ENCODE data around the gene YPEL2. TPM values are rescaled to one million over a fixed set of nuclear protein-coding genes. Genes with fewer than 3 reads are reported as not detected.
"Not testable (repeated sequence)": the region's sequence is repeated elsewhere in the genome, so short reads cannot be mapped to it uniquely, and the experiment has no call there.

Gene YPEL2
- total and polyA plus RNA-seq, 8 donors: 6.7 to 28.7 (median 12.7) TPM

- ATAC-seq: no peak
- WGBS, 2 donors: 71 to 81% methylated on average over 2 of the region's 2 CpGs
- no peaks in the 10 kb centered on the region for H3K9me3 ChIP-seq
- H3K36me3 ChIP-seq: no peaks in the 10 kb centered on the region
- intact Hi-C loops (cut with DNase I): no loop called here
- no peak overlapping the region for H3K27ac ChIP-seq
- FAIRE-seq: no peak
- H3K4me3 ChIP-seq: no peak overlapping the region
- no peak for DNase-seq
- no peak for TF ChIP-seq CTCF (IDR thresholded peaks at IDR 0.05)
- H3K27me3 ChIP-seq: no peaks in the 10 kb centered on the region
- peaks cover 0 to 1% (median under 1%) of the 10 kb centered on the region in 3 donors for H3K4me1 ChIP-seq
These were observed 26.6 kb upstream of the YPEL2 start for GRCh38 chr17:59304811-59305210.

DNA sequence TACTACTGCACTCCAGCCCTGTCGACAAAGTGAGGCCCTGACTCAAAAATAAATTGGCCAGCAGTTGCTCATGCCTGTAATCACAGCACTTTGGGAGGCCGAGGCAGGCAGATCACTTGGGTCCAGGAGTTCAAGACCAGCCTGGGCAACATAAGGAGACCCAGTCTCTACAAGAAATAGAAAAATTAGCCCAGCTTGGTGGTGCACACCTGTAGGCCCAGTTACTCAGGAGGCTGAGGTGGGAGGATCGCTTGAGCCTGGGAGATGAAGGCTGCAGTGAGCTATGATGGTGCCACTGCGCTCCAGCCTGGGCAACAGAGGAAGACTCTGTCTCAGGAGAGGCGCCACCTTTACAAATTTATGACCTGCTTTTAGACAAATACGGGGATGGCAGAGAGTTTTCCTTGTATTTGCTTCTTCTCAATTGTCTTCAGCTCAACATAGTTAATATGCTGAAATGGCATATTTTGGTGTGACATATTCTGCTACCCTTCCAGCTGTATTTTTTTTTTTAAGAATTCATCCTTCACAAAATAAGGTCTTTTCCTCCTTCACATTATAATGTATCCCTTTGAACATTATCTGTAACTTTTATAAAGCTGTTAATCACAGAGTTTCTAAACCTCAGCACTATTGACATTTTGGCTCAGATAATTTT, 21.1 kb upstream of the YPEL2 start:
- intact Hi-C loops (cut with DNase I): no loop called here
- Histone ChIP-seq H3K27ac (no peak overlapping the region), H3K4me1 (no peaks in the 10 kb centered on the region), H3K27me3 (no peaks in the 10 kb centered on the region), H3K36me3 (no peaks in the 10 kb centered on the region), H3K9me3 (no peaks in the 10 kb centered on the region), H3K4me3 (no peak overlapping the region)
- DNase-seq (no peak), ATAC-seq (no peak), FAIRE-seq (no peak)
- WGBS, 2 donors: 61 to 65% methylated on average over 6 of the region's 6 CpGs
- no peak for TF ChIP-seq CTCF (IDR thresholded peaks at IDR 0.05)

DNA sequence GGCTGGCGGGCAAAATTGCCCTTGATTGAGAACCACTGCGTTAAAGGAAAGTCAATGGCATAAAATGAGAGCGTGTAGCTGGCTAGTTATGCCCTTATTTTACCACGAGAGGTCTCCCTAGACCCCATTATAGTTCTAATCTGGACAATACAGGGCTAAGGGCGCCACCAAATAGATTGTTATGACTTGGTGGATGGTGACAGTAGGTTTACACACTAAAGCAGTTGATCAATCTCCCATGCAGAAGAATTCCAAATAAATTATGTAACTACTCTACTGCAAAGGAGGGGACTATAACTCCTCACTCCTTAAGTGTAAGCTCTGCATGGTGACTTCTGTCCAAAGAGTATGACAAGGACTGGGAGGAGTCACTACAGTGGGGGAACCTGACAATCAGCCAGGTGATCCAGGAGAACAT, 20.4 kb upstream of the YPEL2 start:
- Histone ChIP-seq H3K27me3 (no peaks in the 10 kb centered on the region), H3K27ac (no peak overlapping the region), H3K36me3 (no peaks in the 10 kb centered on the region), H3K4me3 (no peak overlapping the region), H3K4me1 (no peaks in the 10 kb centered on the region), H3K9me3 (no peaks in the 10 kb centered on the region)
- DNase-seq (peak in 2 of 6 donors; percentile 41 to 61), ATAC-seq (peak; percentile 95 to 100 (median 98)), FAIRE-seq (no peak)
- WGBS, 2 donors: 0 to 2% methylated on average over 5 of the region's 5 CpGs
- TF ChIP-seq CTCF (IDR thresholded peaks at IDR 0.05): peak; percentile 36 to 79 (median 68)
- intact Hi-C loops (cut with DNase I): no loop called here

- FAIRE-seq; H3K4me3 ChIP-seq; intact Hi-C loops (cut with DNase I); H3K27ac ChIP-seq; H3K9me3 ChIP-seq; DNase-seq; H3K27me3 ChIP-seq; H3K36me3 ChIP-seq; H3K4me1 ChIP-seq; ATAC-seq: not testable (repeated sequence)
- 75 to 78% methylated on average over 7 of the region's 7 CpGs for WGBS, 2 donors
These were observed 19.9 kb upstream of the YPEL2 start for GRCh38 chr17:59311521-59311920.

GRCh38 chr17:59315866-59316265, 15.6 kb upstream of the YPEL2 start:
- ATAC-seq (no peak), FAIRE-seq (no peak), DNase-seq (no peak)
- no peaks in the 10 kb centered on the region for H3K9me3 ChIP-seq
- no peaks in the 10 kb centered on the region for H3K27me3 ChIP-seq
- 65 to 75% methylated on average over 4 of the region's 4 CpGs for WGBS, 2 donors
- TF ChIP-seq CTCF (IDR thresholded peaks at IDR 0.05): no peak
- no peaks in the 10 kb centered on the region for H3K36me3 ChIP-seq
- H3K27ac ChIP-seq: no peak overlapping the region
- no peaks in the 10 kb centered on the region for H3K4me1 ChIP-seq
- H3K4me3 ChIP-seq: no peak overlapping the region
- intact Hi-C loops (cut with DNase I): no loop called here

Data from pancreas (tissue), 10 donors.